ENCODE data around the gene CRY2.

CRY2 gene

DNA sequence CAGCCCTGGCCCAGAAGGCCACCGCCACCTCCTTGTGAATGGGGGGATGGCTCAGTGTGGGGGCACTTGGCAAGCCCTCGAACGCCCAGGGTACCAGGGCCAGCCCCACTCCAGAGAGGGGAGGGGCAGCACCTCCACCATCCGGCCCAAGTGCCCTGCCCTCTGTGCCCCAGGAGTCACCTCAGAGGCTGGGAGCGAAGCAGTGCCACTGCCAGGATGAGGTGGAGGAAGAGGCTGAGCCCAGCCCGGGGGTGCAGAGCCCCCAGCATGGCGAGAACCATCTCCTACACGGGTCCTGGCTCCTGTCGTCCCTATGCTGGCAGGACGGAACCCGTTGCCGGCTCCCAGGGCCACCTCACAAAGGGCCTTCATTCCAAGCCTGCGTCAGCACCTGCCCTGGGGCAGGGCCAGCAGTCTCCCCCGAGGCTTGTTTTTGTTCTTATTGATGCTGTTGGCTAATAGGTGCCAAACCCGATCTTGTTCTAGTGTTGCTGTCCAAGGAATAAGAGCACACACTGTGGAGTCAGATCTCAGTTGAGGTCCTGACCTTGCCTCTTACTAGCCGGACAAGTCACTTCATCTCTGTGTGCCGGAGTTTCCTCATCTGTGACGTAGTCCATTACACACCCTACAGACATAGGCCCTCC lies 59.8 kb downstream of the CRY2 start, which contains the start of gene FREY1:
TSS of gene FREY1 (minus strand) at position 307 of the 647 bp plus-strand sequence. CDS start at position 281, 26 bp downstream.
- peaks cover 19% of the 10 kb centered on the region for H3K36me3 ChIP-seq
- TF ChIP-seq, protein P1, sequence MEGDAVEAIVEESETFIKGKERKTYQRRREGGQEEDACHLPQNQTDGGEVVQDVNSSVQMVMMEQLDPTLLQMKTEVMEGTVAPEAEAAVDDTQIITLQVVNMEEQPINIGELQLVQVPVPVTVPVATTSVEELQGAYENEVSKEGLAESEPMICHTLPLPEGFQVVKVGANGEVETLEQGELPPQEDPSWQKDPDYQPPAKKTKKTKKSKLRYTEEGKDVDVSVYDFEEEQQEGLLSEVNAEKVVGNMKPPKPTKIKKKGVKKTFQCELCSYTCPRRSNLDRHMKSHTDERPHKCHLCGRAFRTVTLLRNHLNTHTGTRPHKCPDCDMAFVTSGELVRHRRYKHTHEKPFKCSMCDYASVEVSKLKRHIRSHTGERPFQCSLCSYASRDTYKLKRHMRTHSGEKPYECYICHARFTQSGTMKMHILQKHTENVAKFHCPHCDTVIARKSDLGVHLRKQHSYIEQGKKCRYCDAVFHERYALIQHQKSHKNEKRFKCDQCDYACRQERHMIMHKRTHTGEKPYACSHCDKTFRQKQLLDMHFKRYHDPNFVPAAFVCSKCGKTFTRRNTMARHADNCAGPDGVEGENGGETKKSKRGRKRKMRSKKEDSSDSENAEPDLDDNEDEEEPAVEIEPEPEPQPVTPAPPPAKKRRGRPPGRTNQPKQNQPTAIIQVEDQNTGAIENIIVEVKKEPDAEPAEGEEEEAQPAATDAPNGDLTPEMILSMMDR (IDR thresholded peaks at IDR 0.05; ENCODE audit: low read depth, low read length) = no peak
- DNase-seq = no peak
- H3K27me3 ChIP-seq = no peaks in the 10 kb centered on the region
- H3K4me1 ChIP-seq = no peaks in the 10 kb centered on the region
- no peak within 1 kb of the TSS for H3K4me3 ChIP-seq (ENCODE audit: low read depth, low read length)
- no peaks in the 10 kb centered on the region for H3K9me3 ChIP-seq

DNA sequence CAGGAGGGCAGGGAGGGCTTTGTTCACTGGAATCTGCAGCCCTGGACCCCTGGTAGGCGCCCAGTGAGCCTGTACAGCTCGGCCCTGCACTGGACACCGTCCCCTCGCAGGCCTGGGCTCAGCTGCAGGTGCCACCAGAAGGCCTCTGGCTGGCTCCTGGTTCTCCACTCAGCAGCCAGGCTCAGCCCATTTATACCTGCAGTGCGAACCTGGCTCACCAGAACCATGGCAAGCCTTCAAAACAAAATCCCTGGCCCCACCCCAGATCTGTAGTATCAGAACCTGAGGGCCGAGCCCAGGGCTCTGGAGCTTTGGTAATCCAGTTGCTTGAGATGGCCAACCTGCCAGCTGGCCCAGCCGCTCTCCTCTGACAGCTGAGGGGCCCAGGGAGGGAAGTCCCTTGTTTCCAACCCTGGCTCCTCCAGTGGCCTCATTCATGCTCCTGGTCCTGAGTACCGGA lies 60.7 kb downstream of the CRY2 start:
- TF ChIP-seq, protein P1 (IDR thresholded peaks at IDR 0.05; ENCODE audit: low read depth, low read length) = no peak
- H3K4me3 ChIP-seq (ENCODE audit: low read depth, low read length) = no peak overlapping the region
- no peaks in the 10 kb centered on the region for H3K4me1 ChIP-seq
- no peaks in the 10 kb centered on the region for H3K27me3 ChIP-seq
- H3K9me3 ChIP-seq = no peaks in the 10 kb centered on the region
- peaks cover 13% of the 10 kb centered on the region for H3K36me3 ChIP-seq
- DNase-seq = no peak

DNA sequence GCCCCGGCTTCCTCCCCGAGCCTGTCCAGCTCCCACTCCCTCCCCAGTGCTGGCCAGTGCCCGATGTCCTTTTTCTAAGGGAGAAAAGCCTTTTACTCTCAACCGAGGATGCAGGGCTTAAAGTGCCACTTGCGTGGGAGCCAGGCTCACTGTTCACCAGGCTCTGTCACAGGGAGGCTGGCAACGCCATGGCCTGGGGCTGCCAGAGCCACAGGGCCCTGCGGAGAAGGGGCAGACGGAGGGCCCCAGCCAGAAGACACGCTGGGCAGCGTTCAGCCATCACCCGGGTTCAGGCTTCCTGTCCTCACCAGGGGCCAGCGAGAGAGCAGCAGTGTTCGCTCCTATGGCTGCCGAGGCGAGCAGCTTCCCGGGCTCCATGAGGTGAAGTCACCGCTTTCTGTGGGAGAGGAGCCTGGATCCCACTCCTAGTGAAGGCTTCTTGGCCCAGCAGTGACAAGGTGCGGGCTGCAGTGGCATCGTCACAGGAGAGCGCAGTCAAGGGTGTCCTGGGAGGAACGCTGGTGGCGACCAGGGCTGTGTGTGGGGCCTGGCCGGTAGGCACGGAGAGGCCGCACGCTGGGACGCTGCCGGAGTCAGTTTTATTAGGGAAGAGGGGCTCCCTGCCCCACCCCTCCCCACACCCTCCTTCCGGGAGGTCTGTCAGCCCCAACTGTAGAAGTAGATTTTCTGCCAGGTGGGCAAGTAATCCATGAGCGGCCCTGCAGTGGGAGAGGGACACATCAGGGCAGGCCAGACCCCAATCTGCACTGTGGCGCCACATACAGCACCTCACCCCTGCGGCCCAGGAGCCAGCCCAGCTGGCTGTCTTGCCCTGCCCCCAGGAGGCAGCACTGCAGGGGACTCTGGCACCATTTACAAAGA lies 62.6 kb downstream of the CRY2 start:
- TF ChIP-seq, protein P1 (IDR thresholded peaks at IDR 0.05; ENCODE audit: low read depth, low read length) = no peak
- H3K36me3 ChIP-seq = no peaks in the 10 kb centered on the region; the same call in 1 of the 2 replicates

DNA sequence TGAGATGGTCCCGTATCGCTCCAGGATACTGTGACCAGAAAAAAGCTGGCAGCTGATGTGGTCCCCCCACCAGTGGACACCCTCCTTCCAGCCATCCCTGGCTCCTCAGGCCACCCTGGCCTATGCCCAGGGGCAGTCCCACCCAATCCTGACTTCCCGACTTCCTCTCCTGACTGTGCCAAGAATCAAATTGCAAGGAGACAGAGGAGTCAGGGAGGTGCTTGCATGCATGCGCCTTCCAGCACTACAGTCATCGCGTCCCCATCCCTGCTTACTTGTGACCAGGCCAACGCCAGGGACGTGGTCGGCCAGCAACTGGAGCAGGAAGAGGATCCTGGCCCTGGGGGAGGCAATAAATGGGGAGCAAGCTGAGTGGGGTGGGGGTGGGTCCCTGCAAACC lies 63.3 kb downstream of the CRY2 start:
- DNase-seq = no peak
- no peak overlapping the region for H3K4me3 ChIP-seq (ENCODE audit: low read depth, low read length)
- TF ChIP-seq, protein P1 (IDR thresholded peaks at IDR 0.05; ENCODE audit: low read depth, low read length) = no peak
- no peaks in the 10 kb centered on the region; the same call in 1 of the 2 replicates for H3K36me3 ChIP-seq
- H3K27me3 ChIP-seq = no peaks in the 10 kb centered on the region
- no peaks in the 10 kb centered on the region for H3K4me1 ChIP-seq
- H3K9me3 ChIP-seq = no peaks in the 10 kb centered on the region

More for the DNA sequence above, 62.6 kb downstream of the CRY2 start:
- H3K9me3 ChIP-seq = no peaks in the 10 kb centered on the region
- H3K27me3 ChIP-seq = no peaks in the 10 kb centered on the region
- DNase-seq = no peak
- H3K4me3 ChIP-seq (ENCODE audit: low read depth, low read length) = no peak overlapping the region
- no peaks in the 10 kb centered on the region for H3K4me1 ChIP-seq

DNA sequence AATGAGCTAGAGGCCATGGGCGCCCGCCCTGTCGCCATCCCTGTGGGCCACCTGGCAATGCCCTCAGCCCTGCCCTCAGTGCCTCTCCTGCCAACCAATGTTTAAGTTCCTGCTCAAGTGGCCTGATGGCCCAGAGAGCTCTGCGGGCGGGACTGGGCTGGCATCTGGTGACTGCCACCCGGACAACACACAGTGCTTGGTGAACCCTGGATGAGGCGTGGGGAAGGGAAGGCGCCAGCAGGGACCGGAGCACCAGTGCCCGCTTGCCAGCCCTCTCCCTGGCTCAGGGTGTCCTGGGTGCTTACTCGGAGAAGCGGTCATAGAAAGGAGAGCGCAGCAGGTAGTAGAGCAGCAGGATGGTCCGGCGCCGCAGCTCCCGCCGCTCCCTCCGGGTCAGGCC lies 66.2 kb downstream of the CRY2 start:
- Histone ChIP-seq H3K27me3 (no peaks in the 10 kb centered on the region), H3K36me3 (no peaks in the 10 kb centered on the region; the same call in 1 of the 2 replicates), H3K9me3 (no peaks in the 10 kb centered on the region), H3K4me3 (ENCODE audit: low read depth, low read length) (no peak overlapping the region), H3K4me1 (no peaks in the 10 kb centered on the region)
- TF ChIP-seq, protein P1 (IDR thresholded peaks at IDR 0.05; ENCODE audit: low read depth, low read length) = no peak
- no peak for DNase-seq
